Endothelial cell of umbilical vein (primary cell): ENCODE data around the gene THAP3. TPM values are rescaled to one million over a fixed set of nuclear protein-coding genes. Genes with fewer than 3 reads are reported as not detected.

Source experiments
- BruUV-seq: library from RNA; stranded (reverse); fragments of 400-500 nt; replicated peaks from 2 replicates; lab custom pipeline; 2021; lab: Mats Ljungman, UMichigan
- CTCF ChIA-PET: fragments of 300-600, 350-600 bp; sonication (Branson Sonifier 250); formaldehyde crosslinking; loops from one replicate; lab custom pipeline; 2021; ENCODE audit warnings: antibody characterized with exemption, inconsistent platforms; lab: Charles Lee
- POLR2A ChIA-PET: fragments of 300-600, 350-600 bp; sonication (Branson Sonifier 250); formaldehyde crosslinking; loops from one replicate; lab custom pipeline; 2021; ENCODE audit warnings: antibody characterized with exemption, inconsistent platforms; lab: Charles Lee
- DNase-seq: peaks from one replicate; pipeline ENCODE4 v3.0.0-alpha.2; 2011; ENCODE audit warnings: low read depth, low spot score
- FAIRE-seq: peaks from 2 replicates; lab custom pipeline; 2011; peaks lifted over from hg19 to GRCh38; lab: Jason Lieb, UNC
- H2AFZ ChIP-seq: 2 replicates; pipeline ENCODE4 v1.6.0; 2012; ENCODE audit warnings: low read depth, low read length, control low read depth, inconsistent platforms
- H3K27ac ChIP-seq: 2 replicates; pipeline ENCODE4 v1.5.1; 2011; ENCODE audit warnings: low read depth, mild to moderate bottlenecking, control low read depth, low read length, moderate library complexity; ENCODE audit not compliant: insufficient read depth
- H3K27me3 ChIP-seq, 2 experiments: 2 replicates each; pipeline versions ENCODE4 v1.6.0 to v1.6.1; 2011; ENCODE audit warnings: low read length in 2 of 2, mixed read lengths in 1 of 2; ENCODE audit not compliant: control insufficient read depth in 2 of 2, insufficient read depth in 2 of 2
- H3K36me3 ChIP-seq, 2 experiments: 2 replicates in 1 of 2; 3 replicates in 1 of 2; pipeline ENCODE4 v1.5.1; 2011; ENCODE audit warnings: low read length in 2 of 2, mild to moderate bottlenecking in 1 of 2, moderate library complexity in 1 of 2; ENCODE audit not compliant: control insufficient read depth in 2 of 2, insufficient read depth in 2 of 2; ENCODE audit errors: extremely low read depth in 1 of 2
- H3K4me1 ChIP-seq: 3 replicates; pipeline ENCODE4 v1.5.1; 2011; ENCODE audit warnings: mild to moderate bottlenecking, low read length; ENCODE audit not compliant: control insufficient read depth, insufficient read depth; ENCODE audit errors: extremely low read depth
- H3K4me2 ChIP-seq: 2 replicates; pipeline ENCODE4 v1.6.1; 2011; ENCODE audit warnings: low read length, control low read depth, mixed read lengths; ENCODE audit not compliant: insufficient read depth
- H3K4me3 ChIP-seq, 3 experiments: fragments of 200-600 bp in 1 of 3; sonication (generic), shearing (Covaris generic) in 1 of 3; replicated peaks in 1 of 3; 2 replicates each; pipeline ENCODE4 v1.5.1; 2011 to 2016; ENCODE audit warnings: control low read depth in 3 of 3, low read length in 3 of 3, mild to moderate bottlenecking in 2 of 3, inconsistent platforms in 1 of 3, low read depth in 1 of 3, moderate library complexity in 1 of 3; ENCODE audit not compliant: insufficient read depth in 1 of 3
- H3K79me2 ChIP-seq: 2 replicates; pipeline ENCODE4 v1.6.0; 2012; ENCODE audit warnings: low read length, inconsistent platforms; ENCODE audit not compliant: control insufficient read depth, insufficient read depth
- H3K9ac ChIP-seq: replicated peaks from 2 replicates; pipeline ENCODE3; 2011; ENCODE audit warnings: low read length, control low read depth; ENCODE audit not compliant: insufficient read depth; ENCODE audit errors: extremely low read depth
- H3K9me1 ChIP-seq: replicated peaks from 3 replicates; pipeline ENCODE4 v1.6.0; 2011; ENCODE audit warnings: mild to moderate bottlenecking, low read length; ENCODE audit not compliant: control insufficient read depth, insufficient read depth; ENCODE audit errors: extremely low read depth
- H3K9me3 ChIP-seq: replicated peaks from 2 replicates; pipeline ENCODE4 v1.5.1; 2012; ENCODE audit warnings: low read length, inconsistent platforms; ENCODE audit not compliant: control insufficient read depth, insufficient read depth
- H4K20me1 ChIP-seq: replicated peaks from 2 replicates; pipeline ENCODE3; 2011; ENCODE audit warnings: mild to moderate bottlenecking, low read length; ENCODE audit not compliant: control insufficient read depth, insufficient read depth; ENCODE audit errors: extremely low read depth
- CTCF ChIP-seq, 2 donors: IDR thresholded peaks; 1 replicate in 1 of 2; 2 replicates in 1 of 2; pipeline ENCODE4 v1.5.1; 2011; ENCODE audit warnings: low read length in 2 of 2, mild to moderate bottlenecking in 2 of 2, moderate library complexity in 2 of 2, control low read depth in 1 of 2, inconsistent platforms in 1 of 2, low read depth in 1 of 2; ENCODE audit not compliant: insufficient read depth in 1 of 2; ENCODE audit errors: extremely low read depth in 1 of 2
- EZH2 ChIP-seq: IDR thresholded peaks from 2 replicates; pipeline ENCODE4 v1.6.1; 2012; ENCODE audit warnings: borderline replicate concordance, low read depth, mild to moderate bottlenecking, moderate library complexity, low read length, inconsistent platforms; ENCODE audit not compliant: severe bottlenecking
- FOS ChIP-seq: IDR thresholded peaks from 2 replicates; pipeline ENCODE4 v1.6.1; 2011; ENCODE audit warnings: mild to moderate bottlenecking, low read length, moderate library complexity, borderline replicate concordance; ENCODE audit not compliant: insufficient read depth
- GATA2 ChIP-seq: IDR thresholded peaks from 2 replicates; pipeline ENCODE4 v1.7.0; 2011; ENCODE audit warnings: low read depth, mild to moderate bottlenecking, moderate library complexity, mixed read lengths, low read length; ENCODE audit not compliant: insufficient read length, insufficient read depth
- JUN ChIP-seq: IDR thresholded peaks from 2 replicates; pipeline ENCODE4 v1.6.1; 2011; ENCODE audit warnings: borderline replicate concordance, low read depth; ENCODE audit not compliant: insufficient read length, insufficient read depth
- MAX ChIP-seq: IDR thresholded peaks from 2 replicates; pipeline ENCODE4 v1.6.1; 2011; ENCODE audit not compliant: insufficient read depth, insufficient read length
- MYC ChIP-seq: IDR thresholded peaks from one replicate; pipeline ENCODE4 v1.6.1; 2011; ENCODE audit warnings: mild to moderate bottlenecking, low read depth, low read length
- POLR2A ChIP-seq: IDR thresholded peaks from 2 replicates; pipeline ENCODE4 v1.6.1; 2012; ENCODE audit warnings: low read depth, mild to moderate bottlenecking, control low read depth, low read length
- POLR2AphosphoS5 ChIP-seq: IDR thresholded peaks from 2 replicates; pipeline ENCODE4 v1.6.1; 2012; ENCODE audit warnings: low read depth, mild to moderate bottlenecking, control low read depth, low read length, moderate library complexity; ENCODE audit not compliant: insufficient read depth
- dilution Hi-C: fragments of 300-500 bp; cut with MboI; formaldehyde crosslinking; loops from one replicate; pipeline ENCODE4 v1.15.0; 2019; ENCODE audit warnings: low sequenced_read_pairs; ENCODE audit not compliant: extremely low pct_ligation_motif_present
- intact Hi-C: fragments of 100-400 bp; cut with micrococcal nuclease; formaldehyde crosslinking; loops from one replicate; pipeline ENCODE4 v1.10.0; 2022
- polyA plus RNA-seq, 4 experiments: library from polyadenylated mRNA; depleted of rRNA in 3 of 4; stranded (reverse) in 3 of 4; unstranded in 1 of 4; fragments of >200 nt; gene quantifications; 2 replicates each; pipeline versions ENCODE4 v1.2.1 to v1.2.3, GENCODE V29; 2011 to 2012; ENCODE audit warnings: missing spikeins in 1 of 4
- total RNA-seq: library from RNA; stranded (reverse); gene quantifications from 2 replicates; pipeline ENCODE4 v1.2.3, GENCODE V29; 2021

Gene THAP3
- total and polyA plus RNA-seq, 2 donors (not counting 3 experiments of a cell fraction or from before 2014, with no cell fraction given): 11.3 to 16.7 TPM

- no peaks in the 10 kb centered on the region for H3K79me2 ChIP-seq
- CTCF ChIA-PET: interaction anchor here (0.7 kb wide), 1 partner anchor 18 kb away, joined by 3 read pairs; no protein-coding TSS in a partner anchor
- H3K9me1 ChIP-seq: no peaks in the 10 kb centered on the region
- DNase-seq (no peak), FAIRE-seq (no peak)
- no peaks in the 10 kb centered on the region for H3K27me3 ChIP-seq
- dilution Hi-C loops: no loop called here
- H4K20me1 ChIP-seq: no peaks in the 10 kb centered on the region
- peaks cover 2 to 35% of the 10 kb centered on the region in 2 experiments for H3K36me3 ChIP-seq
- TF ChIP-seq POLR2AphosphoS5 (peak; percentile 20), FOS (no peak)
- H3K4me3 ChIP-seq: no peak overlapping the region
- no peak overlapping the region for H3K27ac ChIP-seq
- no peak overlapping the region for H2AFZ ChIP-seq
- intact Hi-C loops: no loop called here
- H3K9ac ChIP-seq: no peak overlapping the region
- no peaks in the 10 kb centered on the region for H3K9me3 ChIP-seq
- H3K4me2 ChIP-seq: no peak overlapping the region
- H3K4me1 ChIP-seq: no peaks in the 10 kb centered on the region
- POLR2A ChIA-PET: interaction anchor here (0.6 to 1.2 kb wide), 2 partner anchors 10 to 42 kb away, joined by 4 to 5 read pairs; no protein-coding TSS in a partner anchor
- no TSS peak for BruUV-seq
Observed at GRCh38 chr1:6590046-6590445, 34.6 kb upstream of the THAP3 start.

- Histone ChIP-seq H2AFZ (no peak overlapping the region), H3K27me3 (no peaks in the 10 kb centered on the region), H3K4me3 (no peak overlapping the region), H3K4me1 (no peaks in the 10 kb centered on the region), H3K27ac (no peak overlapping the region), H3K79me2 (peaks cover 4% of the 10 kb centered on the region), H3K9ac (no peak overlapping the region), H4K20me1 (no peaks in the 10 kb centered on the region), H3K9me3 (no peaks in the 10 kb centered on the region), H3K9me1 (no peaks in the 10 kb centered on the region), H3K36me3 (peaks cover 4 to 40% of the 10 kb centered on the region in 2 experiments), H3K4me2 (no peak overlapping the region)
- POLR2A ChIA-PET: no interaction called here
- DNase-seq (peak; percentile 10), FAIRE-seq (no peak)
- dilution Hi-C loops: no loop called here
- TF ChIP-seq EZH2: no peak
- no peak for TF ChIP-seq CTCF (IDR thresholded peaks at IDR 0.05; ENCODE audit: extremely low read depth in 1 of 2, insufficient read depth in 1 of 2, low read depth in 1 of 2, low read length in 2 of 2)
- TF ChIP-seq POLR2A: no peak
- no peak for TF ChIP-seq MAX
- TF ChIP-seq FOS: no peak
- TF ChIP-seq MYC: no peak
- TF ChIP-seq GATA2: no peak
- TF ChIP-seq POLR2AphosphoS5: no peak
- TF ChIP-seq JUN: no peak
- CTCF ChIA-PET: no interaction called here
- no TSS peak for BruUV-seq
- intact Hi-C loops: no loop called here
Observed at GRCh38 chr1:6591222-6591621, 33.4 kb upstream of the THAP3 start.
